Thyroid gland (tissue), 4 donors: ENCODE measurements around the gene ACP6.

Source experiments
- POLR2A ChIP-seq, 2 donors: fragments of 450-650 bp; IDR thresholded peaks; one replicate each; pipeline ENCODE4 v1.6.1; 2017; ENCODE audit warnings: antibody characterized with exemption in 2 of 2, mild to moderate bottlenecking in 2 of 2, moderate library complexity in 1 of 2
- TF ChIP-seq, protein P1 (sequence below), 6 experiments: fragments of 200-600 bp in 3 of 6; fragments of 450-650 bp in 3 of 6; sonication (generic) in 3 of 6; IDR thresholded peaks; one replicate each; pipeline ENCODE4 v1.5.1; 2016 to 2019; ENCODE audit warnings: antibody characterized with exemption in 6 of 6, mild to moderate bottlenecking in 2 of 6, inconsistent platforms in 1 of 6, moderate library complexity in 1 of 6

- TF ChIP-seq, protein P1, sequence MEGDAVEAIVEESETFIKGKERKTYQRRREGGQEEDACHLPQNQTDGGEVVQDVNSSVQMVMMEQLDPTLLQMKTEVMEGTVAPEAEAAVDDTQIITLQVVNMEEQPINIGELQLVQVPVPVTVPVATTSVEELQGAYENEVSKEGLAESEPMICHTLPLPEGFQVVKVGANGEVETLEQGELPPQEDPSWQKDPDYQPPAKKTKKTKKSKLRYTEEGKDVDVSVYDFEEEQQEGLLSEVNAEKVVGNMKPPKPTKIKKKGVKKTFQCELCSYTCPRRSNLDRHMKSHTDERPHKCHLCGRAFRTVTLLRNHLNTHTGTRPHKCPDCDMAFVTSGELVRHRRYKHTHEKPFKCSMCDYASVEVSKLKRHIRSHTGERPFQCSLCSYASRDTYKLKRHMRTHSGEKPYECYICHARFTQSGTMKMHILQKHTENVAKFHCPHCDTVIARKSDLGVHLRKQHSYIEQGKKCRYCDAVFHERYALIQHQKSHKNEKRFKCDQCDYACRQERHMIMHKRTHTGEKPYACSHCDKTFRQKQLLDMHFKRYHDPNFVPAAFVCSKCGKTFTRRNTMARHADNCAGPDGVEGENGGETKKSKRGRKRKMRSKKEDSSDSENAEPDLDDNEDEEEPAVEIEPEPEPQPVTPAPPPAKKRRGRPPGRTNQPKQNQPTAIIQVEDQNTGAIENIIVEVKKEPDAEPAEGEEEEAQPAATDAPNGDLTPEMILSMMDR (IDR thresholded peaks at IDR 0.05), result no peak
- TF ChIP-seq POLR2A (IDR thresholded peaks at IDR 0.05), result no peak
Measured at GRCh38 chr1:147630447-147630846, 39.9 kb downstream of the ACP6 start.
